SK-MEL-5 (cell line): Measurements from ENCODE around the gene GSTM1. TPM values are rescaled to one million over a fixed set of nuclear protein-coding genes. Genes with fewer than 3 reads are reported as not detected.

Experiments used
- DNase-seq: peaks from one replicate; pipeline ENCODE4 v3.0.0-alpha.2; 2016; ENCODE audit warnings: low read depth, low spot score
- in situ Hi-C: cut with HindIII; loops from 2 replicates; pipeline ENCODE4 v1.10.0; 2016; ENCODE audit warnings: low sequenced_read_pairs, high pct_unique_total_duplicates, low pct_unique_long_range_greater_than_20kb
- total RNA-seq: library from RNA; depleted of rRNA; stranded (reverse); fragments of >200 nt; shearing (Covaris generic); gene quantifications from 2 replicates; pipeline ENCODE4 v1.2.3, GENCODE V29; 2014; rRNA removed

Gene GSTM1
- total RNA-seq, 1 experiment from 2014 or later: not detected

DNA sequence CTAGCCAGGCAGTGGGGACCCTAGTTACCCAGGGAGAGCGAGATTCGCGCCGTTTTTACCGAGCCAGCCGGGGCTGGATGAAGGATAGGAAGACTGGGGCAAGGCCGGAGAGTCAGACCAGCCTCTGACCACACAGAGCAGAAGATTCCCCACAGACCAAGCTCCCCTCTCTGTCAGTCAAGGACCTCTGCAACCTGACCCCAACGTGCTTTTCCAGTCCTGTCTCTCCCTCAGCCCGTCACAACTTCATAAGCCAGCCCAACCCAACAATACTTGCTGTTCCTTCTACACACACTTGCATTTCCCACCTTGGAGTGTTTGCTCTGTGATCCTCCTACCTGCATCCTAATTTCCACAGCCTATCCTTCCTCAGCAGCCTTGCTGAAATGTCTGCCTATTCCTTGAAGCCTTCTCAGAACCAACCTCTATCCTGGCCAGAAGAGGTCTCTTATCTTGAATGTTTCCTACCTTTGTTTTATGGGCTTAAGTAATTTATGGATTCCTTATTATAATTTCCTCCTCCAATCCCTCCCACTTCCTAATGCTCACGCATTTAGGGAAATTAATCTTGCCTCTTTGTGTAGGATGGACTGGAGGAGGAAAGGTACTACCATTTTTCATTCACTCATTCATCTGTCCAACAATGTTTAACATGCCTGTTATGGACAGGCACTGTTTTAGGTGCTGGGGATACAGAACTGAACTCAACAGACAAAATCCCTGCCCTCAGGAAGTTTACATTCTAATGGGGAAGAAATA, 53.2 kb downstream of the GSTM1 start, which contains the start of gene GSTM3:
GSTM3 (minus strand) TSS at position 424 of the 759 bp plus-strand sequence. CDS start 751 bp downstream, outside the sequence.
- in situ Hi-C loops: no loop called here
- DNase-seq: no peak

Other genes starting within 250 kb of the GSTM1 start
- 0.35 and 0.37 TPM in 2 replicates for gene SYPL2, start 221.3 kb upstream of the GSTM1 start, total RNA-seq
- gene ATXN7L2, start 203.9 kb upstream of the GSTM1 start, total RNA-seq: 0.88 and 1.4 TPM in 2 replicates
- gene CYB561D1, start 193.7 kb upstream of the GSTM1 start, total RNA-seq: 4.5 and 4.7 TPM in 2 replicates
- 2.4 and 2.6 TPM in 2 replicates for gene AMIGO1, start 178.1 kb upstream of the GSTM1 start, total RNA-seq
- 0.03 and 0.98 TPM in 2 replicates for gene GPR61, start 147.9 kb upstream of the GSTM1 start, total RNA-seq
- 8.3 TPM in 2 replicates for gene GNAI3, start 139.2 kb upstream of the GSTM1 start, total RNA-seq
- 0.11 and 0.18 TPM in 2 replicates for gene GNAT2, start 68.2 kb upstream of the GSTM1 start, total RNA-seq
- gene AMPD2, start 68.0 kb upstream of the GSTM1 start, total RNA-seq: 30.2 and 31.9 TPM in 2 replicates
- 32.1 and 43.6 TPM in 2 replicates for gene GSTM4, start 31.7 kb upstream of the GSTM1 start, total RNA-seq
- gene GSTM2, start 19.8 kb upstream of the GSTM1 start, total RNA-seq: 2.2 and 5.9 TPM in 2 replicates
- gene GSTM5, start 24.4 kb downstream of the GSTM1 start, total RNA-seq: not detected in 2 replicates
- 67.6 and 72.1 TPM in 2 replicates for gene GSTM3, start 53.2 kb downstream of the GSTM1 start, total RNA-seq
- not detected in 2 replicates for gene EPS8L3, start 76.1 kb downstream of the GSTM1 start, total RNA-seq
- 3.2 and 4.0 TPM in 2 replicates for gene CSF1, start 223.0 kb downstream of the GSTM1 start, total RNA-seq